Measurements from ENCODE around the gene ZMIZ1. TPM values are rescaled to one million over a fixed set of nuclear protein-coding genes. Genes with fewer than 3 reads are reported as not detected.

ZMIZ1 gene
- total and polyA plus RNA-seq, 4 donors, result 3.9 to 19.1 (median 9.8) TPM

GRCh38 chr10:79125092-79125491 is 56.3 kb downstream of the ZMIZ1 start:
- Histone ChIP-seq H3K9me3 (ENCODE audit: control insufficient read depth in 4 of 4, low read length in 3 of 4) (no peaks in the 10 kb centered on the region), H3K9ac (ENCODE audit: low read depth in 1 of 2, low read length in 2 of 2) (no peak overlapping the region), H3K36me3 (ENCODE audit: control insufficient read depth in 4 of 4, insufficient read depth in 3 of 4, low read depth in 1 of 4, low read length in 3 of 4) (peaks cover 0 to 22% (median 5%) of the 10 kb centered on the region in 4 donors), H3K27me3 (ENCODE audit: control insufficient read depth in 4 of 4, insufficient read depth in 4 of 4, low read length in 3 of 4) (no peaks in the 10 kb centered on the region), H3K4me3 (ENCODE audit: low read depth in 1 of 3, low read length in 3 of 3) (no peak overlapping the region), H3K27ac (ENCODE audit: low read depth in 1 of 2, low read length in 2 of 2) (no peak overlapping the region), H3K4me1 (ENCODE audit: control insufficient read depth in 4 of 4, insufficient read depth in 4 of 4, low read length in 3 of 4) (peaks cover 6 to 40% (median 35%) of the 10 kb centered on the region in 4 donors)
- 93% methylated on average over 7 of the region's 7 CpGs for whole genome bisulfite sequencing
- no peak for DNase-seq (ENCODE audit: low spot score)
- TF ChIP-seq RXRA (IDR thresholded peaks at IDR 0.05) (no peak), RAD21 (IDR thresholded peaks at IDR 0.05) (no peak), MAX (IDR thresholded peaks at IDR 0.05) (no peak), EGR1 (IDR thresholded peaks at IDR 0.05; ENCODE audit: low read depth in 2 of 2) (no peak), FOXA2 (IDR thresholded peaks at IDR 0.05) (no peak), ZBTB33 (IDR thresholded peaks at IDR 0.05) (no peak), YY1 (IDR thresholded peaks at IDR 0.05) (no peak), JUND (IDR thresholded peaks at IDR 0.05) (no peak), HNF4G (IDR thresholded peaks at IDR 0.05) (no peak), SP1 (IDR thresholded peaks at IDR 0.05) (no peak), ATF3 (IDR thresholded peaks at IDR 0.05) (no peak), NR2F2 (IDR thresholded peaks at IDR 0.05) (no peak), HNF4A (conservative IDR thresholded peaks at IDR 0.05) (no peak), TAF1 (conservative IDR thresholded peaks at IDR 0.05) (no peak), GABPA (IDR thresholded peaks at IDR 0.05 in 1 of 2, conservative IDR thresholded peaks at IDR 0.05 in 1 of 2) (no peak), CTCF (IDR thresholded peaks at IDR 0.05; ENCODE audit: low read depth, low read length, missing input control) (no peak)

- Histone ChIP-seq H3K4me3 (ENCODE audit: low read depth in 1 of 3, low read length in 3 of 3) (no peak overlapping the region), H3K27ac (ENCODE audit: low read depth in 1 of 2, low read length in 2 of 2) (peak overlapping the region in 1 of 2 donors; percentile 28), H3K36me3 (ENCODE audit: control insufficient read depth in 4 of 4, insufficient read depth in 3 of 4, low read depth in 1 of 4, low read length in 3 of 4) (peaks cover 0 to 16% (median 3%) of the 10 kb centered on the region in 4 donors), H3K27me3 (ENCODE audit: control insufficient read depth in 4 of 4, insufficient read depth in 4 of 4, low read length in 3 of 4) (no peaks in the 10 kb centered on the region), H3K9me3 (ENCODE audit: control insufficient read depth in 4 of 4, low read length in 3 of 4) (no peaks in the 10 kb centered on the region), H3K9ac (ENCODE audit: low read depth in 1 of 2, low read length in 2 of 2) (no peak overlapping the region), H3K4me1 (ENCODE audit: control insufficient read depth in 4 of 4, insufficient read depth in 4 of 4, low read length in 3 of 4) (peaks cover 6 to 41% (median 37%) of the 10 kb centered on the region in 4 donors)
- 91% methylated on average over 6 of the region's 6 CpGs for WGBS
- no peak for TF ChIP-seq HNF4A (conservative IDR thresholded peaks at IDR 0.05)
- TF ChIP-seq MAX (IDR thresholded peaks at IDR 0.05), result no peak
- no peak for TF ChIP-seq RAD21 (IDR thresholded peaks at IDR 0.05)
- no peak for TF ChIP-seq REST (IDR thresholded peaks at IDR 0.05)
- no peak for TF ChIP-seq JUND (IDR thresholded peaks at IDR 0.05)
- TF ChIP-seq GABPA (IDR thresholded peaks at IDR 0.05 in 1 of 2, conservative IDR thresholded peaks at IDR 0.05 in 1 of 2), result no peak
- no peak for TF ChIP-seq FOXA1 (IDR thresholded peaks at IDR 0.05)
- no peak for TF ChIP-seq SP1 (IDR thresholded peaks at IDR 0.05)
- no peak for TF ChIP-seq HNF4G (IDR thresholded peaks at IDR 0.05)
- no peak for TF ChIP-seq CTCF (IDR thresholded peaks at IDR 0.05; ENCODE audit: low read depth, low read length, missing input control)
- no peak for TF ChIP-seq TAF1 (conservative IDR thresholded peaks at IDR 0.05)
- no peak for TF ChIP-seq EGR1 (IDR thresholded peaks at IDR 0.05; ENCODE audit: low read depth in 2 of 2)
- DNase-seq (ENCODE audit: low spot score), result no peak
Measured at GRCh38 chr10:79126351-79127080, 57.8 kb downstream of the ZMIZ1 start.
